ENCODE results near the gene CLEC2B.

GRCh38 chr12:9872742-9873141 is 3.6 kb upstream of the CLEC2B start:
- TF ChIP-seq, protein P1, sequence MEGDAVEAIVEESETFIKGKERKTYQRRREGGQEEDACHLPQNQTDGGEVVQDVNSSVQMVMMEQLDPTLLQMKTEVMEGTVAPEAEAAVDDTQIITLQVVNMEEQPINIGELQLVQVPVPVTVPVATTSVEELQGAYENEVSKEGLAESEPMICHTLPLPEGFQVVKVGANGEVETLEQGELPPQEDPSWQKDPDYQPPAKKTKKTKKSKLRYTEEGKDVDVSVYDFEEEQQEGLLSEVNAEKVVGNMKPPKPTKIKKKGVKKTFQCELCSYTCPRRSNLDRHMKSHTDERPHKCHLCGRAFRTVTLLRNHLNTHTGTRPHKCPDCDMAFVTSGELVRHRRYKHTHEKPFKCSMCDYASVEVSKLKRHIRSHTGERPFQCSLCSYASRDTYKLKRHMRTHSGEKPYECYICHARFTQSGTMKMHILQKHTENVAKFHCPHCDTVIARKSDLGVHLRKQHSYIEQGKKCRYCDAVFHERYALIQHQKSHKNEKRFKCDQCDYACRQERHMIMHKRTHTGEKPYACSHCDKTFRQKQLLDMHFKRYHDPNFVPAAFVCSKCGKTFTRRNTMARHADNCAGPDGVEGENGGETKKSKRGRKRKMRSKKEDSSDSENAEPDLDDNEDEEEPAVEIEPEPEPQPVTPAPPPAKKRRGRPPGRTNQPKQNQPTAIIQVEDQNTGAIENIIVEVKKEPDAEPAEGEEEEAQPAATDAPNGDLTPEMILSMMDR (IDR thresholded peaks at IDR 0.05) = no peak
- TF ChIP-seq POLR2AphosphoS5 (IDR thresholded peaks at IDR 0.05) = no peak
- no peak for TF ChIP-seq POLR2A (IDR thresholded peaks at IDR 0.05)
- TF ChIP-seq EP300 (IDR thresholded peaks at IDR 0.05) = no peak
